Calu3 (cell line): Measurements from ENCODE around the gene NOCT. TPM values are rescaled to one million over a fixed set of nuclear protein-coding genes. Genes with fewer than 3 reads are reported as not detected.
"Not testable (repeated sequence)": the region's sequence is repeated elsewhere in the genome, so short reads cannot be mapped to it uniquely, and the experiment has no call there.

Source experiments
- BruUV-seq: library from RNA; stranded (reverse); fragments of 400-500 nt; replicated peaks from 2 replicates; lab custom pipeline; 2021; lab: Mats Ljungman, UMichigan
- CTCF ChIA-PET: fragments of 300-600 bp; sonication (Branson Sonifier 250); formaldehyde crosslinking; loops from one replicate; lab custom pipeline; 2022; ENCODE audit warnings: antibody characterized with exemption; lab: Charles Lee
- DNase-seq: peaks from one replicate; pipeline ENCODE4 v3.0.0; 2022
- H3K27ac Mint-ChIP-seq: one replicate; pipeline ENCODE4 v1.8.0; 2022; ENCODE audit warnings: mixed read lengths; ENCODE audit not compliant: unreplicated experiment
- H3K27me3 Mint-ChIP-seq: one replicate; pipeline ENCODE4 v1.8.0; 2022; ENCODE audit warnings: mixed read lengths; ENCODE audit not compliant: unreplicated experiment
- H3K36me3 Mint-ChIP-seq: one replicate; pipeline ENCODE4 v1.8.0; 2022; ENCODE audit warnings: mild to moderate bottlenecking, moderate library complexity, mixed read lengths; ENCODE audit not compliant: insufficient read depth, unreplicated experiment
- H3K4me1 Mint-ChIP-seq: one replicate; pipeline ENCODE4 v1.8.0; 2022; ENCODE audit warnings: mild to moderate bottlenecking, low read depth, mixed read lengths; ENCODE audit not compliant: unreplicated experiment
- H3K4me3 Mint-ChIP-seq: one replicate; pipeline ENCODE4 v1.8.0; 2022; ENCODE audit warnings: mild to moderate bottlenecking, low read depth, moderate library complexity, mixed read lengths; ENCODE audit not compliant: unreplicated experiment
- H3K9me3 Mint-ChIP-seq: one replicate; pipeline ENCODE4 v1.8.0; 2022; ENCODE audit warnings: low read depth, mixed read lengths; ENCODE audit not compliant: unreplicated experiment
- CTCF ChIP-seq: fragments of 200-600 bp; IDR thresholded peaks from one replicate; pipeline ENCODE4 v1.8.0; 2022; ENCODE audit warnings: antibody characterized with exemption; ENCODE audit not compliant: unreplicated experiment
- intact Hi-C: fragments of 100-400 bp; cut with micrococcal nuclease; formaldehyde crosslinking; loops from one replicate; pipeline ENCODE4 v1.10.0; 2022; ENCODE audit not compliant: unreplicated experiment
- total RNA-seq: library from RNA; stranded (reverse); gene quantifications from 2 replicates; pipeline ENCODE4 v1.2.3, GENCODE V29; 2022

Gene NOCT
- total RNA-seq, 1 experiment from 2014 or later: 11.4 TPM

- no peak for DNase-seq
- no peaks in the 10 kb centered on the region for H3K36me3 Mint-ChIP-seq
- H3K4me3 Mint-ChIP-seq: no peak overlapping the region
- H3K27ac Mint-ChIP-seq: no peak overlapping the region
- CTCF ChIA-PET: no interaction called here
- H3K27me3 Mint-ChIP-seq: no peaks in the 10 kb centered on the region
- no peaks in the 10 kb centered on the region for H3K4me1 Mint-ChIP-seq
- BruUV-seq: no TSS peak
- intact Hi-C loops: no loop called here
- H3K9me3 Mint-ChIP-seq: no peaks in the 10 kb centered on the region
- TF ChIP-seq CTCF: no peak
Observed at GRCh38 chr4:139005774-139006173, 9.8 kb upstream of the NOCT start.

GRCh38 chr4:139007640-139008039 is 7.9 kb upstream of the NOCT start:
- H3K9me3 Mint-ChIP-seq: peaks cover 2% of the 10 kb centered on the region
- DNase-seq: no peak
- no peaks in the 10 kb centered on the region for H3K27me3 Mint-ChIP-seq
- H3K4me1 Mint-ChIP-seq: peaks cover 10% of the 10 kb centered on the region
- TF ChIP-seq CTCF: no peak
- no peak overlapping the region for H3K4me3 Mint-ChIP-seq
- no peak overlapping the region for H3K27ac Mint-ChIP-seq
- BruUV-seq: no TSS peak
- H3K36me3 Mint-ChIP-seq: no peaks in the 10 kb centered on the region
- CTCF ChIA-PET: interaction anchor here (0.7 kb wide), 1 partner anchor 375 kb away, joined by 4 read pairs; no protein-coding TSS in a partner anchor
- intact Hi-C loops: no loop called here

- H3K9me3 Mint-ChIP-seq, BruUV-seq, H3K36me3 Mint-ChIP-seq, H3K27me3 Mint-ChIP-seq, DNase-seq, CTCF ChIA-PET, intact Hi-C loops, H3K4me3 Mint-ChIP-seq, H3K27ac Mint-ChIP-seq: not testable (repeated sequence)
- H3K4me1 Mint-ChIP-seq: peaks cover 10% of the 10 kb centered on the region
Observed at GRCh38 chr4:139008278-139008677, 7.3 kb upstream of the NOCT start.

- H3K27ac Mint-ChIP-seq: no peak overlapping the region
- H3K36me3 Mint-ChIP-seq: peaks cover 10% of the 10 kb centered on the region
- no peak for DNase-seq
- H3K27me3 Mint-ChIP-seq: no peaks in the 10 kb centered on the region
- CTCF ChIA-PET: no interaction called here
- no peak for TF ChIP-seq CTCF
- H3K4me3 Mint-ChIP-seq: no peak overlapping the region
- BruUV-seq: no TSS peak
- H3K4me1 Mint-ChIP-seq: peaks cover 22% of the 10 kb centered on the region
- peaks cover 2% of the 10 kb centered on the region for H3K9me3 Mint-ChIP-seq
- intact Hi-C loops: no loop called here
Observed at GRCh38 chr4:139009702-139010101, 5.9 kb upstream of the NOCT start.

GRCh38 chr4:139011225-139011950 is 4.2 kb upstream of the NOCT start:
- Mint-ChIP-seq H3K27me3 (no peaks in the 10 kb centered on the region), H3K4me1 (peaks cover 30% of the 10 kb centered on the region), H3K4me3 (no peak overlapping the region), H3K36me3 (peaks cover 27% of the 10 kb centered on the region), H3K27ac (no peak overlapping the region), H3K9me3 (peaks cover 2% of the 10 kb centered on the region)
- DNase-seq: no peak
- CTCF ChIA-PET: no interaction called here
- intact Hi-C loops: no loop called here
- BruUV-seq: no TSS peak
- no peak for TF ChIP-seq CTCF
